Activated CD4-positive, CD25-positive, alpha-beta regulatory T cell (primary cell): ENCODE measurements around the gene ZNF580.

Experiments used
- DNase-seq, 4 experiments: peaks; one replicate each; lab custom pipeline; 2025; lab: John Stamatoyannopoulos, UW

ZNF580 gene

DNA sequence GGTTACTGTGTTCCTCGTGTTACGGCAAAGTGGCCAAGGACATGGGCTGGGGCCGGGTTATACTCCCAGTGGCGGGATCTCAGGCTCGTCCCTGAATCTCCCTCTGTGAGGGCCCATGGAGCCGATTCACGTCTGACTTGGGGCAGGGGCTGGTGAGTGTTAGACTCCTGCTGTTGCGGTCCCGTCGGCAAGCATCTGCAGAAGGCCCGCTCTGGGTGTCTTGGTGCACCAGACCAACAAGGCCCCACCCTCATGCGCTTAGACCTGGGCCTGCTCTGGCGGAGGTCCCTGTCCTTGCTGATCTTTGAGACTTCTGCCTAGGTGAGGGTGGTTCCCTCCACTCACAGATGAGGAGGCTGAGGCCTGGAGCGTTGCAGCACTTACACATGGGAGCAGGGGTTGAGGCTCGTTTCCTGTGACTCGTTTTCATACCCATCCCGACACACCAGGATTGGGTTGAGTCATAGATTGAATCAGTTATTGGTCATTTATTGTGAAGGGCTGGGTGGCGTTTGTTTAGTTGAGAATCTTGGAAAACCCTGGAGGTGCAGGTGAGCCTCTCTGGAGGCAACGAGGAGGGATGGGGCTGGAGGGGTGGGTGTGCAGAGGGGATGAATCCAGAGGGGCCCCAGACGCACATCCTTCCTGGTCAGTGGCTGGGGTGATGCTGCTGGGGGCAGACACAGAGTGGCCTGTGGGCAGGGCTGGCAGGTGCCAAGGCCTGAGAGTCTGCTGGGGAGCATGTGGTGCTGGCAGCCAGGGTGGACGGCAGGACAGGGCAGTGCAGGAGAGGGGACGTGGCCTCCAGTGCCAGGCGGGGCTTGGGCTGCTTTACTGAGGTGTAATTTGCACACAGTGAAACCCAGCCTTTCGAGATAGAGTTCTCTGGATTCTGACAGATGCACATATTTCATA lies 38.8 kb downstream of the ZNF580 start:
- no peak for DNase-seq

GRCh38 chr19:55680339-55681130 lies 39.7 kb downstream of the ZNF580 start:
- no peak for DNase-seq

GRCh38 chr19:55681131-55682092 lies 40.6 kb downstream of the ZNF580 start:
- DNase-seq = no peak

DNA sequence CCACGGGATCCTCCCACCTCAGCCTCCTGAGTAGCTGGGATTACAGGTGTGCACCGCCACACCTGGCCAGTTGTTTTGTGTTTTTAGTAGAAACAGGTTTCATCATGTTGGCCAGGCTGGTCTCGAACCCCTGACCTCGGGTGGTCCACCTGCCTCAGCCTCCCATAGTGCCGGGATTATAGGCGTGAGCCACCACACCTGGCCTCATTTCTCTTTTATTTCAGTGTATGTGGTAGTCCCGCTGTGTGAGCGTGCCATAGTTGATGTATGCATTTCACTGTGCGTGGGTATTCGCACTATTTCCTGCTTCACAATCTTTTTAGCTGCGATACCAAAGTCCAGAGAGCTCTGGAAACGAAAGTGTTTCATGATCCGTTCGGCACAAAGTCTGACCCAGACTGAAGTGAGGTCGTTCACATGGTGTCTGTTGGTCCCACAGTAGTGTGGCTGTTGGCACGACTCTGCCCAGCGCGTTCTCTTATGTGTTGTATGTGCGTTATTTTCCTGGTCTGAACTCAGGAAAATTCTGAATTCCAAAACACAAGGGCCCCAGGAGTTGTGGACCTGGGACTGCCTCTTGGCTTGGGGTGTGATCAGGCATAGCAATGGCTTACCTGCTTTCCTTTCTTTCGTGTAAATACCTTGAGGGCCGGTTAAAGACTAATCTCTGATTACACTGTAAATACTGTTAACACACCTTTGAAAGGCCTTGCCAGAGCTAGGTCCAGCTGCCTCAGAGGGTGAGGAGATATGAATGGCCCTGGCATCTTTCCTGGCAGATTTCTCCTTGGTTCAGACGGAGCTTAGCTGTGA lies 42.9 kb downstream of the ZNF580 start:
- no peak for DNase-seq

GRCh38 chr19:55684946-55685681 lies 44.3 kb downstream of the ZNF580 start:
- no peak for DNase-seq

GRCh38 chr19:55685776-55686175 lies 45.0 kb downstream of the ZNF580 start:
- DNase-seq = no peak

DNA sequence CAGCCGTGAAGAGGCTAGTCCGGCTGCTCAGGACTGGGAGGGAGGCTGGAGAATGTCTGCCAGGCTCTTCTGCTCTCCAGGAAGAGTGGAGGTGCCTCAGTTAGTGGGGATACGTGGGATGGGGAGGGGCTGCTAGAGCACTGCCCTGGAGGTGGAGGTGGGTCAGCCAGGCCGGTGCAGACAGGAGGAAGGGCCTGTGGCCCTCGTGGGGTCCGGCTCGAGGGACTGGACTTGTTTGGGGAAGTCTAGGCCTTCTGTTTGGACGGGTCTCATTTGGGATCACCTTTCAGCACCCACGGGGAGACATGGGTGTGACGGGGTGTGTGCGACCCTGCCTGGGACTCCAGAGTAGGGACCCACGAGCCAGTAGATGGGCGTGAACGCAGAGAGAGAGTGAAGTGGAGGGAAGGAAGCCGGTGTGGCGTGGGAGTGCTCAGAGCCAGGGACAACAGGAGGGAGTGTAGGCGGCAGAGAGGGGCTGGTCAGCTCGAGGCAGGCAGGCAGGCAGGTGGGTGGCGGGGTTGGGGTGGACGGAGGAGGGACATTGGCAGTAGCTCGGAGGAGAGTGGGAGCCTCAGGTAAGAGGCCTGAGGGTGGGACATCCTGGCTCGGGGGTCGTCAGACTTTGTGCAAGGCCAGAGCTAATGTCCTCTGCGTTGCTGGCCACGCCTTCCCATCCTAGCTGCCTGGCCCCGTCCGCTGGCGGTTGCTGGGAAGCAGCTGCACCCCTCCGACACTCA lies 45.7 kb downstream of the ZNF580 start:
- DNase-seq = no peak

DNA sequence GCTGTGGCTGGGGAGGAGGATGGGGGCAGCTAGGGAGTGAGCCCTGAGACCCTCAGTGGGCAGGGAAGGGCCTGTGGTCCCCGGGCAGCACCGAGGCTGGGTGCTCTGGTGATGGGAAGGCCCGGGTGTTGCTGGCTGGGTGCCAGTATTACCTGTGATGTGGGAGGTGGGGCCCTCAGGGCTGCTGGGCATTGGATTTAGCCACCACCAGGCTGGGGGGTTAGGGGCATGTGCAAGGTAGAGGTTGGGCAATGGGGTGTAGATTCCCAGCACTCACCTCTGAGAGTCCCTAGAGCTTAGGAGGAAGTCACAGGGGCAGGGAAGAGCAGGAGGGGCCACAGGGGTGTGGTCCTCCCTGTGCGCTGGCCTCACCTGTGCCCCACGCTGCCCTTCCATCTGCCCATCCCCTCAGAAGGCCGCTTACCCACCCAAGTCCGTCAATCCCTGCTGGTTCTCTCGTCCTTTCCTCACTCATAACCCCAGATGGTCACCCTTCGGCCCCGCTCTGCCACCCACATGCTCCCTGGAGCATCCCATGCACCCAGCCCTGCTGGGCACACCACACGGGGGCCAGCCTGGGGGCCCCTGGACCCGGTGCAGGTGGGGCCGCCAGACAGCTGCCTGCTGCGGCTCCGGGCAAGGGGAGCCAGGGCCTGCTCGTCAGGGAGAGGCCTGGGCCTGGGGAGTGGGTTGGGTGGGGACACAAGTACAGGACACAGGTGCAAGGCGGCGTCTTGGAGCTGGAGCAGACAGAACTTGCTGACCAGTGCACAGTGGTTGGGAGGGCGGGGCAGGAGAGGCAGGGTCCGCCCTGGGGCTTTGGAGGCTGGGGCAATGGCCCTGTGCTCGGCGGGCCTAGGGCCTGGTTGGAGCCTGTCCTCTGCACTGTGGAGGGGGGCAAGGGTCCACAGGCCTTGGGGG lies 46.7 kb downstream of the ZNF580 start:
- DNase-seq = no peak

GRCh38 chr19:55688422-55689218 lies 47.8 kb downstream of the ZNF580 start:
- DNase-seq = no peak

- no peak for DNase-seq
Measured at GRCh38 chr19:55689411-55690108, 48.8 kb downstream of the ZNF580 start.

GRCh38 chr19:55690109-55690768 lies 49.4 kb downstream of the ZNF580 start:
- DNase-seq = no peak

DNA sequence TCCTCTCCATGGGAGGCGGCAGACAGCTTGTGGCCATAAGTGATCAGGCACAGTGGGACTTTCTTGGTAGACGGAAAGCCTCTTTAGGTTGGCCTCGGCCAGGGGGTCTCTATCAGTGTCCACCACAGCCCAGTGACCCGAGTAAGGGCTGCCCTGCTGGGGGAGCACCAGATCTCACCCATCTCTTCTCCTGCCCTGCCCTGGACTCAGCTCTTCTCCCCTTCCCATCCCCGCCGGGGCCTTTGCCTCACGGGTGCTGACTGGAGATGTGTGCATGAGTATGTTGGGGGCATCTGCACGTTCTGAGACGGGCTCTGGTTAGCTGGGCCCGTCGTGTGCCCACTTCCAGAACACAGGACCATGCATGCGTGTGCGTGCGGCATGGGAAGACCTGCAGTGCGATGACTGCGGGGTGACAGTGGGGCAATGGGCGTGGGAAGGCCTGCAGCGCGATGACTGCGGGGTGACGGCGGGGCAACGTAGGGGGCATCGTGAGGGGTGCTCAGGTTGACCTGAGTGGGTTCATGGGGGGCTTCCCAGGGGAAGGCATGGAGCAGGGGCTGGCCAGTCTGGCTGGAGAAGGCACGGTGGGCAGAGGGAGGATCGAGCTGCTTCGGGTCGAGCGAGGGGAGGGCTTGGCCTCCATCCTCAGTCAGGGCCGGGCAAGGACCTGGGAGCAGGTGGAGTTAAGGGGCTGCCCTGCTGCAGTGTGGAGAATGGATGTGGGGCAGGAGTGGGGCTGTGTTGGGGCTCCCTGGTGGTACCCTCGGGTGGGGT lies 50.2 kb downstream of the ZNF580 start:
- no peak for DNase-seq

DNA sequence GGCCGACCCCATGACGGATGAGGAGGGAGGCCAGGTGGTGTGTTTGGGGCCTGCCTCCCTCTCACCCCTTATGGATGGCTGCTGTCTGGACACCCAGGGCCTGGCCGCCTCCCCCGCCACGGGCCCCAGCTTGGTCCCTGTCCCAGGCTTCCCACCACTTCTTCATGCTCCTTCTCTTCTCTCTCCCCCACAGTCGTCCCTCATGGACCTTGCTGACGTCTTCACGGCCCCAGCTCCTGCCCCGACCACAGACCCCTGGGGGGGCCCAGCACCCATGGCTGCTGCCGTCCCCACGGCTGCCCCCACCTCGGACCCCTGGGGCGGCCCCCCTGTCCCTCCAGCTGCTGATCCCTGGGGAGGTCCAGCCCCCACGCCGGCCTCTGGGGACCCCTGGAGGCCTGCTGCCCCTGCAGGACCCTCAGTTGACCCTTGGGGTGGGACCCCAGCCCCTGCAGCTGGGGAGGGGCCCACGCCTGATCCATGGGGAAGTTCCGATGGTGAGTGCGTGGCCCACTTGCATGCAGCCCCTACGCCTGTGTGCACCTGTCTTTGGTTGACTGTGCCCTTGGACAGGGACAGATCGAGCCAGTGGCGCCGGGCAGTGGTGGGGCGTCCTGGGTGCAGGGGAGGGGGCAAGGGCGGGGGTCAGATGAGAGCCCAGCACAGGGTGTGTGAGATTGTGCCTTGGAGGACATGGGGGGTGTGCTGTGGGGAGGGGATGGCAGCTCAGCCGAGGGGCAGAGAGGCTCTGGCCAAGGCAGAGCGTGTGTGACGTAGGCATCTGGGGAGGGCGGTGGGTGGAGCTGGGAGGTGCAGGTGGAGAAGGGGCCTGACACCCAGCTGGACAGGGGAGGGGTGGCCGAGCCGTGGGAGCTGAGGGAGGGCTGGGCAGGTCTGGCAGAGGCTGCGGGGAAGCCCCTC lies 51.0 kb downstream of the ZNF580 start:
- no peak for DNase-seq

DNA sequence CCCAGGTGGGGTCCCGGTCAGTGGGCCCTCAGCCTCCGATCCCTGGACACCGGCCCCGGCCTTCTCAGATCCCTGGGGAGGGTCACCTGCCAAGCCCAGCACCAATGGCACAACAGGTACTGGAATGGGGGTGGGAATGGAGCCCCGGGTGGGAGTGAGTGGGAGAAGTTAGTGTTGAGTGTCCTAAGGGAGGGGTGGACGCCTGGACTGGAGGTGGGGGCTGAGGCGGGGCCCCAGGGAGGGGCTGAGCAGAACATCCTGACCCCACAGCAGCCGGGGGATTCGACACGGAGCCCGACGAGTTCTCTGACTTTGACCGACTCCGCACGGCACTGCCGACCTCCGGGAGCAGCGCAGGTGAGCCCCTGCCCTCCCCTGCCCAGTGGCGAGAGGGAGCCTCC lies 51.9 kb downstream of the ZNF580 start:
- no peak for DNase-seq
